NB4 (cell line): ENCODE results near the gene QSOX2.

Experiments used
- DNase-seq: peaks from one replicate; pipeline ENCODE4 v3.0.0; 2010; ENCODE audit warnings: low read depth
- H3K4me3 ChIP-seq: one replicate; pipeline ENCODE4 v1.5.1; 2011; ENCODE audit warnings: mild to moderate bottlenecking, low read depth, low read length, moderate library complexity
- MAX ChIP-seq: IDR thresholded peaks from 2 replicates; pipeline ENCODE4 v1.6.1; 2011; ENCODE audit warnings: low read depth, low read length
- MYC ChIP-seq: IDR thresholded peaks from 2 replicates; pipeline ENCODE4 v1.6.1; 2011; ENCODE audit warnings: low read depth, low read length
- POLR2A ChIP-seq: IDR thresholded peaks from 2 replicates; pipeline ENCODE4 v1.6.1; 2011; ENCODE audit warnings: mild to moderate bottlenecking; ENCODE audit not compliant: insufficient read length; ENCODE audit errors: extremely low read depth
- TF ChIP-seq, protein P1 (sequence below): IDR thresholded peaks from one replicate; pipeline ENCODE4 v1.5.1; 2012; ENCODE audit warnings: low read depth, low read length

Gene QSOX2

DNA sequence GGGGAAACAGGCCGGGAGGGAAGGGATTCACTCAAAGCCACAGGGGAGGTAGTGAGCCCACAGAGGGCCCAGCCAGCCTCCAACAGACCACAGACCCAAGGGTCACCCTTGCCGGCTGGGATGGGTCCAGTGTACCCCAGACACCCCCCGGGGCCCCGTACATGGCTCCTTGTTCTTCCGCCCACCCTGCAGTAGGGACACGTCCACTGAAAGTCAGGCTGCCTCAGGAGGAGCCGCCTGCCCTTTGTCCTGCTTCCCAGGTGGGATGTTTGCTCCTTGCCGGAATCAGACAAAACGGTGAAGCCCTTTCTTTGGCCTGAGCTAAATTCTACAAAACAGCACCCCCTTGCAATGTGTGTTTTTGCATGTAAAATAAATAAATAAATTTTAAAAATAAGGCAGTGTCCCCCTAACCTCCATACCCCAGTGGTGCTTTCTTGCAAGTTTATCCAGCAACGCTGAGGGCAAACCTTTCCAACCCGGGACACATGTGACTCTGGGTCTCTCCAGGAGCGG is 66.5 kb downstream of the QSOX2 start:
- TF ChIP-seq POLR2A (no peak), MAX (no peak), MYC (no peak)
- TF ChIP-seq, protein P1, sequence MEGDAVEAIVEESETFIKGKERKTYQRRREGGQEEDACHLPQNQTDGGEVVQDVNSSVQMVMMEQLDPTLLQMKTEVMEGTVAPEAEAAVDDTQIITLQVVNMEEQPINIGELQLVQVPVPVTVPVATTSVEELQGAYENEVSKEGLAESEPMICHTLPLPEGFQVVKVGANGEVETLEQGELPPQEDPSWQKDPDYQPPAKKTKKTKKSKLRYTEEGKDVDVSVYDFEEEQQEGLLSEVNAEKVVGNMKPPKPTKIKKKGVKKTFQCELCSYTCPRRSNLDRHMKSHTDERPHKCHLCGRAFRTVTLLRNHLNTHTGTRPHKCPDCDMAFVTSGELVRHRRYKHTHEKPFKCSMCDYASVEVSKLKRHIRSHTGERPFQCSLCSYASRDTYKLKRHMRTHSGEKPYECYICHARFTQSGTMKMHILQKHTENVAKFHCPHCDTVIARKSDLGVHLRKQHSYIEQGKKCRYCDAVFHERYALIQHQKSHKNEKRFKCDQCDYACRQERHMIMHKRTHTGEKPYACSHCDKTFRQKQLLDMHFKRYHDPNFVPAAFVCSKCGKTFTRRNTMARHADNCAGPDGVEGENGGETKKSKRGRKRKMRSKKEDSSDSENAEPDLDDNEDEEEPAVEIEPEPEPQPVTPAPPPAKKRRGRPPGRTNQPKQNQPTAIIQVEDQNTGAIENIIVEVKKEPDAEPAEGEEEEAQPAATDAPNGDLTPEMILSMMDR, result no peak
- no peak overlapping the region for H3K4me3 ChIP-seq
- no peak for DNase-seq

- no peak for TF ChIP-seq MYC
- no peak overlapping the region for H3K4me3 ChIP-seq
- DNase-seq, result no peak
Measured at GRCh38 chr9:136178773-136179075, 66.9 kb downstream of the QSOX2 start.

DNA sequence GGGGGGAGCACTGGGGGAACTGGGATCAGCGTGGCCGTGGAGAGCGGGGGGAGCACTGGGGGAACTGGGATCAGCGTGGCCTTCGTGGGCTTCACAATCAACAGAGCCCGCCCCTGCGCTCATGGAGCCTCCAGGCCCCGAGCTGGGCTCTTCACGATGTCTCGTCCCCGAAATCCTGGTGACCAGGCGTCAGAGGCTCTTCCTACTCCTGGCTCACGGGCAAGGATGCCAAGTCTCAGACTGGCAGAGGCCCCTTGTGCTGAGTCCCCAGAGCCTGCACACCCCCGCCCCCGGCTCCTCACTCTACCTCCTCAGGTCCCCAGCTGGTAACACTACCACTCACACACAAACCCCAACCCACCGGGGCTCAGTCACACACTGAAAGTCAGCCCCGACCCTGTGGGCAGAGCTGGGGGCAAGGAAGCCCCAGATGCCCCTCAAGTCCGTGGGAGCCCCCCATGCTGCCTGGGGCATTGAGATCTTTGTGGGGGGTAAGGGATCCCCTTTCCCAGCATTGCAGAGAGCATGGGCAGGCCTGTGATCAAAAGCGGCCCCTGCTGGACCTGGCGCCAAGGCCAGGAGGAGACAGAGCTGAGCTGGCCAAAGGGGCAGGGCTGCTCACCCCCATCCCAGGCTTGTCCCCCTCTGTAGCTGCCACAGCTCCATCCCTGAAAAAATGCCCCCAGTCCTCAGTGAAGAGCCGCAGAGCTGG is 67.4 kb downstream of the QSOX2 start:
- no peak overlapping the region for H3K4me3 ChIP-seq
- TF ChIP-seq MYC (no peak), POLR2A (no peak), MAX (no peak)
- TF ChIP-seq, protein P1, result no peak
- no peak for DNase-seq

DNA sequence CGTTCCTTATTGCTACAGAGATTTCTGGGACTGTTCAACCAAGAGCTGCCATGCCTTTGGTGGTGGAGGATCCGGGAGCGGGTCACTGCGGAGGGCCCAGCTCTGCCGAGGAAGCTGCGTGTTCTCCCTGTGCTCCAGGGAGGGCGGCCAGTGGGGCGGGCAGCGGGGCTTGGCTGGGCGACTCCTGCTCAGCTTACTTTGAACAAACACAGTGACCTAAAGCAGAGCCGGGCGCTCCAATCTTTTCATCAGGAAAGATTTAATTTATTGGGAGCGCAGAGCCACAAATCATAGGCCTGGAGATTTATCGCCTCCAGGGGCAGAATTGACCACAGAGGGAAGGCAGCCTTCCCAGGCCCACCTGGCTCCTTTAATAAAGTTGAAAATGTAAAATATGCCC is 68.4 kb downstream of the QSOX2 start:
- DNase-seq, result no peak
- TF ChIP-seq MYC (no peak), MAX (no peak), POLR2A (no peak)
- TF ChIP-seq, protein P1, result no peak
- no peak overlapping the region for H3K4me3 ChIP-seq

DNA sequence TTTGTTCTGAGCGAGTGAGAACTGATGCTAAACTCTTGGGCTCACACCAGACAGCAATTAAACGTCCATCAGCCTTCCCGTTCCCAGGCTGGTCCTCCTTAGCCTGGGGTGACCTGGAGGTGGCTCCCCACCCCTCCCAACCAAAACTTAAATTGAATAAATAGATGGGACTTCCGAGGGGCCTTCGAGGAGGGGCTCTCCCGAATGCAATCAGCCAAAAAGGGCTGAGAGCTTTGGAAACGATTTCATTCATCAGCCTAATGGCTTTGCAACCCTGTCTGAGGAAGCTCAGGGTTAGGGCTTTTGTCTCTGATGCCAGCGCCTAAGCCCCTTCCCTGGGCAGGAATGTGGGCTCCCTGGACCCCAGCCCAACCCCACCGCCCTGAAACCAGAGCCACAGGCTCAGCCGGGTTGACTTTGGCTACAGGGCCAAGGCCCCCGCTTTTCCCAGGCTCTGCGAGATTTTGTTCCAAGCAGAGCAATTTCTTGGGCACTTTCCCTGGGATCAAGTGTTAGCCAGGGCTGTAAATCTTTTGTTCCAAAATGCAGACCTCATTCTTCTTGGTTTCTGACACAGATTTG is 69.9 kb downstream of the QSOX2 start:
- no peak for DNase-seq
- H3K4me3 ChIP-seq, result no peak overlapping the region
- TF ChIP-seq MAX (no peak), MYC (no peak)
- TF ChIP-seq, protein P1, result no peak

DNA sequence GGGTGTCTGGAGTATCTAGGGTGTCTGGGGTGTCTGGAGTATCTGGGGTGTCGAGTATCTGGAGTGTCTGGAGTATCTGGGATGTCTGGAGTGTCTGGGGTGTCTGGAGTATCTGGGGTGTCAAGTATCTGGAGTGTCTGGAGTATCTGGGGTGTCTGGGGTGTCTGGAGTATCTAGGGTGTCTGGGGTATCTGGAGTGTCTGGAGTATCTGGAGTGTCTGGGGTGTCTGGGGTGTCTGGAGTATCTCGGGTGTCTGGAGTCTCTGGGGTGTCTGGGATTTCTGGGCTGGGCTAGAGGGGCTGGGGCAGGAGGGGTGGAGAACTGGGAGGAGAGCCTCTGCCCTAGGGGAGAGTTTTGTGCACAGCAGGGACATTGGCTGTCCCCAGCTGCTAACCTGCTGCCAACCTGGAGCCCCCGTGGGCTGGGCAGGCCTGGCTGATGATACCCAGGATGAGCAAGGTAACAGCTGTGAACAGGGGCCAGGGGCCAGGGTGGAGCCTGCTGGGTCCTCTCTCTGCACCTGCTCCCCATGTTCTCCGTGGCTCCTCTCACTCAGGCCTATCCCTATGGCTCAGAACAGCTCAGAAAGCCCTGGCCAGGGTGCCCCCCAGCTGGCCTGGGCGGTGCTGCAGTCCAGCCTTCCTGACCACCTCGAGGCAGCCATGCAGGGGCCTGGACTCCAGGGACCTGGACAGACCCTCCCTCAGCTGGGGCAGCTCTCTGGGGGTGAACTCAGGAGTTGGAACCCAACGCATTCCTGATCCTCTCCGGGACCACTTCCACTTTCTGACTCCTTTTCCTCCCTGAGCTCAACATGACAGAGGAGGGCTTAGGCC is 70.6 kb downstream of the QSOX2 start:
- TF ChIP-seq MYC (no peak), POLR2A (no peak), MAX (no peak)
- TF ChIP-seq, protein P1, result no peak
- no peak for DNase-seq
- H3K4me3 ChIP-seq, result no peak overlapping the region
